Renal cortical epithelial cell (primary cell): ENCODE data around the gene ARRDC2. TPM values are rescaled to one million over a fixed set of nuclear protein-coding genes. Genes with fewer than 3 reads are reported as not detected.
"Not testable (repeated sequence)": the region's sequence is repeated elsewhere in the genome, so short reads cannot be mapped to it uniquely, and the experiment has no call there.

ENCODE experiments used
- DNase-seq: peaks from one replicate; pipeline ENCODE4 v3.0.0-alpha.2; 2011; ENCODE audit warnings: low read depth
- total RNA-seq: library from RNA; depleted of rRNA; stranded (reverse); fragments of >200 nt; gene quantifications from 2 replicates; pipeline ENCODE4 v1.2.3, GENCODE V29; 2014

ARRDC2 gene
- 14.9 and 18.6 TPM in 2 replicates for total RNA-seq

GRCh38 chr19:18007917-18008673 lies at the start of gene ARRDC2:
Gene ARRDC2, plus strand, starts transcription at chr19:18008170. Its CDS starts 141 bp downstream, at chr19:18008311.
- DNase-seq, result peak; percentile 74

- no peak for DNase-seq
These were observed 43.9 kb upstream of the ARRDC2 start for GRCh38 chr19:17963936-17964691.

- no peak for DNase-seq
These were observed 42.4 kb upstream of the ARRDC2 start for GRCh38 chr19:17965370-17966128.

- no peak for DNase-seq
These were observed 41.9 kb upstream of the ARRDC2 start for GRCh38 chr19:17966129-17966483.

- DNase-seq, result no peak
These were observed 41.3 kb upstream of the ARRDC2 start, which contains the start of gene KCNN1 for GRCh38 chr19:17966550-17967256. Gene KCNN1, plus strand, starts transcription at chr19:17967107. Its CDS starts 6,782 bp downstream, at chr19:17973889.

GRCh38 chr19:17967257-17968051 lies 40.5 kb upstream of the ARRDC2 start:
- no peak for DNase-seq

GRCh38 chr19:17968362-17968761 lies 39.6 kb upstream of the ARRDC2 start:
- DNase-seq, result no peak

GRCh38 chr19:17969096-17969792 lies 38.7 kb upstream of the ARRDC2 start:
- DNase-seq, result no peak

GRCh38 chr19:17972230-17972629 lies 35.7 kb upstream of the ARRDC2 start:
- no peak for DNase-seq

GRCh38 chr19:17973759-17974158 lies 34.2 kb upstream of the ARRDC2 start:
- DNase-seq, result no peak

- no peak for DNase-seq
These were observed 33.4 kb upstream of the ARRDC2 start for GRCh38 chr19:17974551-17974950.

- DNase-seq, result no peak
These were observed 32.9 kb upstream of the ARRDC2 start for GRCh38 chr19:17975032-17975431.

GRCh38 chr19:17977021-17977420 lies 30.9 kb upstream of the ARRDC2 start:
- DNase-seq, result no peak

- no peak for DNase-seq
These were observed 30.5 kb upstream of the ARRDC2 start for GRCh38 chr19:17977488-17977887.

GRCh38 chr19:17981611-17982010 lies 26.4 kb upstream of the ARRDC2 start:
- no peak for DNase-seq

- DNase-seq, result no peak
These were observed 25.5 kb upstream of the ARRDC2 start for GRCh38 chr19:17982430-17982829.

GRCh38 chr19:17985037-17985818 lies 22.7 kb upstream of the ARRDC2 start:
- DNase-seq, result no peak

- not testable (repeated sequence) for DNase-seq
These were observed 21.4 kb upstream of the ARRDC2 start for GRCh38 chr19:17986569-17986968.

- no peak for DNase-seq
These were observed 19.8 kb upstream of the ARRDC2 start for GRCh38 chr19:17988161-17988560.
